K562 (cell line): ENCODE results near the gene TKTL1. TPM values are rescaled to one million over a fixed set of nuclear protein-coding genes. Genes with fewer than 3 reads are reported as not detected.

Experiments
- CEBPG ChIP-seq, 3 experiments: fragments of 200-800 bp in 1 of 3; sonication (Bioruptor generic) in 1 of 3; sonication (generic) in 1 of 3; formaldehyde crosslinking in 1 of 3; IDR thresholded peaks in 2 of 3; conservative IDR thresholded peaks in 1 of 3; 2 replicates each; pipeline versions ENCODE4 v1.6.1 to v1.8.0; 2016 to 2022; ENCODE audit warnings: missing compliant biosample characterization in 2 of 3, missing genetic modification characterization in 2 of 3, mild to moderate bottlenecking in 1 of 3, missing genetic modification reagents in 1 of 3
- CREB1 ChIP-seq, 2 experiments: sonication (generic) in 1 of 2; formaldehyde crosslinking in 1 of 2; IDR thresholded peaks; 2 replicates each; pipeline versions ENCODE4 v1.6.1 to v1.8.0; 2012 to 2022; ENCODE audit warnings: inconsistent platforms in 1 of 2, mild to moderate bottlenecking in 1 of 2, missing genetic modification reagents in 1 of 2, moderate library complexity in 1 of 2
- TBP ChIP-seq: optimal IDR thresholded peaks from 2 replicates; pipeline ENCODE3; 2011; ENCODE audit warnings: low read depth, low read length, improper control_type of control experiment
- ZFPM2 ChIP-seq: fragments of 250-450 bp; sonication (Bioruptor Pico); IDR thresholded peaks from 2 replicates; pipeline ENCODE4 v1.5.1; 2022; ENCODE audit warnings: mild to moderate bottlenecking
- ZNF318 ChIP-seq, 2 experiments: fragments of 450-650 bp; IDR thresholded peaks; 2 replicates each; pipeline ENCODE4 v1.6.1; 2016; ENCODE audit warnings: mild to moderate bottlenecking in 2 of 2, borderline replicate concordance in 1 of 2, low read depth in 1 of 2, moderate library complexity in 1 of 2
- polyA plus RNA-seq, 8 experiments: library from polyadenylated mRNA; depleted of rRNA in 4 of 8; stranded (reverse) in 5 of 8; unstranded in 3 of 8; fragments of >200 nt; fragmentation: Nextera tagmentation in 2 of 8; fragmentation: Illumina TruSeq in 1 of 8; extraction: Ambion mirVana in 2 of 8; extraction: Trizol in 1 of 8; gene quantifications; 2 replicates each; pipeline versions ENCODE4 v1.2.1 to v1.2.3, GENCODE V29; 2011 to 2014; ENCODE audit warnings: inconsistent platforms in 1 of 8, missing spikeins in 1 of 8
- total RNA-seq, 7 experiments: library from RNA; depleted of rRNA in 6 of 7; stranded (reverse); fragments of >200 nt in 6 of 7; fragmentation: Illumina TruSeq in 2 of 7; extraction: Trizol in 2 of 7; gene quantifications; 2 replicates each; pipeline versions ENCODE4 v1.2.1 to v1.2.3, GENCODE V29; 2011 to 2021; ENCODE audit warnings: low replicate concordance in 1 of 7
- TF ChIP-seq, protein P1 (sequence below), 2 experiments: fragments of 450-650 bp; formaldehyde crosslinking in 1 of 2; IDR thresholded peaks; 2 replicates each; pipeline versions ENCODE4 v1.4.0 to v1.6.1; 2014 to 2020; ENCODE audit warnings: mild to moderate bottlenecking in 2 of 2, borderline replicate concordance in 1 of 2, low read depth in 1 of 2
- TF ChIP-seq, protein P2 (sequence below): fragments of 250-450 bp; sonication (Bioruptor Pico); IDR thresholded peaks from 2 replicates; pipeline ENCODE4 v1.8.0; 2021; ENCODE audit warnings: borderline replicate concordance, mild to moderate bottlenecking, moderate library complexity; ENCODE audit not compliant: poor library complexity, severe bottlenecking

Gene TKTL1
- total and polyA plus RNA-seq, 9 of the 15 experiments (the other 6 are each of a cell fraction or from before 2014, with no cell fraction given) = 0.18 to 0.71 (median 0.38) TPM

- TF ChIP-seq ZNF318 (IDR thresholded peaks at IDR 0.05; ENCODE audit: borderline replicate concordance in 1 of 2, low read depth in 1 of 2) (no peak), CREB1 (IDR thresholded peaks at IDR 0.05) (no peak), CREB1 (CRISPR knock-in tag; IDR thresholded peaks at IDR 0.05) (no peak), TBP (no peak), CEBPG (CRISPR knock-in tag; IDR thresholded peaks at IDR 0.05) (no peak), CEBPG (tag; conservative IDR thresholded peaks at IDR 0.05 in 1 of 2, IDR thresholded peaks at IDR 0.05 in 1 of 2) (no peak), ZFPM2 (no peak)
- TF ChIP-seq, protein P1, sequence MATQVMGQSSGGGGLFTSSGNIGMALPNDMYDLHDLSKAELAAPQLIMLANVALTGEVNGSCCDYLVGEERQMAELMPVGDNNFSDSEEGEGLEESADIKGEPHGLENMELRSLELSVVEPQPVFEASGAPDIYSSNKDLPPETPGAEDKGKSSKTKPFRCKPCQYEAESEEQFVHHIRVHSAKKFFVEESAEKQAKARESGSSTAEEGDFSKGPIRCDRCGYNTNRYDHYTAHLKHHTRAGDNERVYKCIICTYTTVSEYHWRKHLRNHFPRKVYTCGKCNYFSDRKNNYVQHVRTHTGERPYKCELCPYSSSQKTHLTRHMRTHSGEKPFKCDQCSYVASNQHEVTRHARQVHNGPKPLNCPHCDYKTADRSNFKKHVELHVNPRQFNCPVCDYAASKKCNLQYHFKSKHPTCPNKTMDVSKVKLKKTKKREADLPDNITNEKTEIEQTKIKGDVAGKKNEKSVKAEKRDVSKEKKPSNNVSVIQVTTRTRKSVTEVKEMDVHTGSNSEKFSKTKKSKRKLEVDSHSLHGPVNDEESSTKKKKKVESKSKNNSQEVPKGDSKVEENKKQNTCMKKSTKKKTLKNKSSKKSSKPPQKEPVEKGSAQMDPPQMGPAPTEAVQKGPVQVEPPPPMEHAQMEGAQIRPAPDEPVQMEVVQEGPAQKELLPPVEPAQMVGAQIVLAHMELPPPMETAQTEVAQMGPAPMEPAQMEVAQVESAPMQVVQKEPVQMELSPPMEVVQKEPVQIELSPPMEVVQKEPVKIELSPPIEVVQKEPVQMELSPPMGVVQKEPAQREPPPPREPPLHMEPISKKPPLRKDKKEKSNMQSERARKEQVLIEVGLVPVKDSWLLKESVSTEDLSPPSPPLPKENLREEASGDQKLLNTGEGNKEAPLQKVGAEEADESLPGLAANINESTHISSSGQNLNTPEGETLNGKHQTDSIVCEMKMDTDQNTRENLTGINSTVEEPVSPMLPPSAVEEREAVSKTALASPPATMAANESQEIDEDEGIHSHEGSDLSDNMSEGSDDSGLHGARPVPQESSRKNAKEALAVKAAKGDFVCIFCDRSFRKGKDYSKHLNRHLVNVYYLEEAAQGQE (IDR thresholded peaks at IDR 0.05; ENCODE audit: borderline replicate concordance) = no peak
- TF ChIP-seq, protein P1 (CRISPR knock-in tag; IDR thresholded peaks at IDR 0.05; ENCODE audit: low read depth) = no peak
- TF ChIP-seq, protein P2, sequence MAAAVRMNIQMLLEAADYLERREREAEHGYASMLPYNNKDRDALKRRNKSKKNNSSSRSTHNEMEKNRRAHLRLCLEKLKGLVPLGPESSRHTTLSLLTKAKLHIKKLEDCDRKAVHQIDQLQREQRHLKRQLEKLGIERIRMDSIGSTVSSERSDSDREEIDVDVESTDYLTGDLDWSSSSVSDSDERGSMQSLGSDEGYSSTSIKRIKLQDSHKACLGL (CRISPR knock-in tag) = no peak
Measured at GRCh38 chrX:154368630-154369448, 73.2 kb downstream of the TKTL1 start (continued).
